Kasumi-1 (cell line): ENCODE measurements around the gene TAPBPL.
"Not testable (repeated sequence)": the region's sequence is repeated elsewhere in the genome, so short reads cannot be mapped to it uniquely, and the experiment has no call there.

Experiments
- DNase-seq, 2 experiments: peaks; one replicate each; lab custom pipeline; 2025; lab: John Stamatoyannopoulos, UW

The TAPBPL gene

GRCh38 chr12:6463858-6464257 lies 12.0 kb downstream of the TAPBPL start:
- no peak for DNase-seq

DNA sequence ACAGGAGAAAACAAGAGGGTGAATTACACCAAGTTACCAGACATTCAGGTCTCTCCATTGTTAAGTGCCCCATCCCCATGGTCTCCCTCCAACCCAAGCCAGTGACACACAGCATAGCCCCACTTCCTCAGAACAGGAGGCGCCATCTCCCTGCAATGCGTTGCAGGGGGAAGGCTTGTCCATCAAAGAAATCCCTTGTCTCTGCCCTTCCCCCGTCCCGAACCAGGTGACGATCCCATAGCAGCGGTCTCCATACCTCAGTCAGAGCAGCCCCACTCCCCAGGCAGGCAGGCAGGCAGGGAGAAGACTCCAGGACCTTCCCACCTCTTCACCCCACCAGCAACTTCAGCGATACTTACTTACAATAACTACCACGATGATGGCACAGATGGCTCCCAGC lies 12.7 kb downstream of the TAPBPL start:
- DNase-seq = no peak

GRCh38 chr12:6465467-6466183 lies 13.8 kb downstream of the TAPBPL start:
- peak; percentile 14 to 22 for DNase-seq

GRCh38 chr12:6466184-6466573 lies 14.3 kb downstream of the TAPBPL start:
- no peak for DNase-seq

GRCh38 chr12:6466751-6467150 lies 14.9 kb downstream of the TAPBPL start:
- DNase-seq = not testable (repeated sequence)

- DNase-seq = not testable (repeated sequence)
Measured at GRCh38 chr12:6467571-6468282, 15.9 kb downstream of the TAPBPL start.

- no peak for DNase-seq
Measured at GRCh38 chr12:6468283-6468575, 16.4 kb downstream of the TAPBPL start.

- DNase-seq = no peak
Measured at GRCh38 chr12:6469092-6469491, 17.2 kb downstream of the TAPBPL start.

DNA sequence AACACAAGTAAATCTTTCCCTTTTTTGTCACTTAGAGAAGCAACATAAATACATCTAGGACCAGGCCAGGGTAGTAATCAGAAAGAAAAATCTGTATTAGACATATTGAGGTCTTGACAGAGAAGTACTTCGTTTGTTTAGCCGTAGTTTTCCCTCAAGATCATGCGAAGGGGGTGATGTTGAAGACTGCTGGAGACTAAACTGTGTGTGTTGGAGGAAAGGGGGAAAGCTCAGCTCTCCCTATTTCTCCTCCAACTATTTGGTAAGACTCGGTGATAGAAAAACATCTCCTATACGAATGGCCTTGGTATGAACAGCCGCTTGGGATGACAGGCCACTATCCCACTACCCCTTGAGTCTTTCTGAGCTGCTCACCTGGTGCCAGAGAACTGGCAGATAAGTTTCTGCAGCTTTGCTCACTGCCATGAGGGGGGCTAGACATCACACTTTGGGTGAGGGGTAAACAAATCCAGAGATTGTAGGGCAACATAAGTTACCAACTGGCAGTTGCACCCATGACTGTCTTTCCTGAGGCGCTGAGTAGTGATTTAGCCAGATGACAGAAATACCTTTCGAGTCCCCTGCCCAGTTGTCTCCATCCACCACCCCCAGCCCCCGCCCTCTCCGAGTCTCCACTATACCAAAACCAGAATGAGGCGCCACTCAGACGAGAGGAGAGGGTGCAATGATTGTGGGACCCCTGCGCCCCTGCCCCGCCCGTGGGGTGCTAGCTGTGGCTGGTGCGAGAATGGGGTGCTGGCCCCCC lies 17.9 kb downstream of the TAPBPL start:
- no peak for DNase-seq

GRCh38 chr12:6470375-6471163 lies 18.7 kb downstream of the TAPBPL start, which contains the start of gene VAMP1:
VAMP1 (minus strand) TSS chr12:6470677; CDS start chr12:6470531, 146 bp downstream.
- peak; percentile 88 to 96 for DNase-seq

DNA sequence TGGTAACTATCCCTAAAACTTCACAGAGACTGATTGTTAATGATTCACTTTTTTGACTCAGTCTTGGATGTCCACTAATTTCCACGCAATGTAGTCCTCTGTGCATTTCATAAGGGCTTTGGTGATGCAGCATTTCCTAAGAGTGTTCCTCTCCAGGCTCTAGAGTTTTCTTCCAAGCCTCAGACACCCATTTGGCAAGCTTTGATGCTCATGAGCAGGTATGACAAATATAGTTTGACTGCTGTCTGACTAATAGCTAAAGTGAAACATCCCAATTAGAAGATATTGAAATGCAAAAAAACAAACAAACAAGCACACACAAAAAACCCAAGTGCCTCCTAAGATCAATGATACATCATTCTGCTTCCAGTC lies 20.1 kb downstream of the TAPBPL start:
- no peak for DNase-seq

DNA sequence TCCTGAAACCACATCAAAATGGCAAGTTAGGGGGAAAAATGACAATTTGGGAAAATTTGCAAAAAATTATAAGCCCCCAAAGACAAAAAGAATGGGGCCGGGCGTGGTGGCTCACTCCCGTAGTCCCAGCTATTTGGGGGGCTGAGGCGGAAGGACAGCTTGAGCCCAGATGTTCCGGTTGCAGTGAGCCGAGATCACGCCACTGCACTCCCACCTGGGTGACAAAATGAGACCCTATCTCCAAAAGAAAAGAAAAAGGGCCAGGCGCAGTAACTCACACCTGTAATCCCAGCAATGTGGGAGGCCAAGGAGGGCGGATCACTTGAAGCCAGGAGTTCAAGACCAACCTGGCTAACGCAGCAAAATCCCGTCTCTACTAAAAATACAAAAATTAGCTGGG lies 20.6 kb downstream of the TAPBPL start:
- DNase-seq = no peak

GRCh38 chr12:6475233-6475975 lies 23.6 kb downstream of the TAPBPL start:
- not testable (repeated sequence) for DNase-seq

DNA sequence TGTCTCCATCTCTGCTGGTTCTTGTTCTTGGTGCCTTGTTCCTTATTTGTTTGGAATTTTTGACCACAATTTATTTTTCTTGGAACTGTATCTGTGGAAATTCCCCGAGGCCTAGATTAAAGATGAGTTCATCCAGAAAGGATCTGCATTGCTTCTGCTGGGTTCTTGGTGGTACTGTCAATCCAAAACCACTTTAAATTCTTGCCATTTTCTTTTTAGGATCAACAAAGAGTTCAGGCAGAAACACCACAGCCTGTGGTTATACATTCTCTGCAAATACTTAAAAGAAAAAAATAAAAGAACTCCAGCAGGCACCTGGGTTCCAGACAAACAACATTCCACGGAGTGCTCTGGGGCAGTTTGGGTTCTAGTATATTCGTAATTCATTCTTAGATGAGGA lies 24.6 kb downstream of the TAPBPL start:
- no peak for DNase-seq

- DNase-seq = not testable (repeated sequence)
Measured at GRCh38 chr12:6477601-6478377, 25.9 kb downstream of the TAPBPL start.

GRCh38 chr12:6478416-6478815 lies 26.6 kb downstream of the TAPBPL start:
- no peak for DNase-seq

DNA sequence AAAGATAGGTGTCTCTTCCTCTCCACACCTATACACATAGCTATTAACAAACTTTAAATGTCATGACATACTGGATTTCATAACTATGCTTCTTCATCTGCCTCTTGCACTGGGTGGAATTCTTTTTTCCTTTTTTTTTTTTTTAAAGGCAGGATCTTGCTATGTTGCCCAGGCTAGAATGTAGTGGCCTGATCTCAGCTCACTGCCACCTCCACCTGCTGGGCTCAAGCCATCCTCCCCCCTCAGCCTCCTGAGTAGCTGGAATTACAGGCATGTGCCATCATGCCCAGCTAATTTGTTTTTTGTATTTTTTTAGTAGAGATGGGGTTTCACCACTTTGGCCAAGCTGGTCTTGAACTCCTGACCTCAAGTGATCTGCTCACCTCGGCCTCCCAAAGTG lies 36.4 kb downstream of the TAPBPL start:
- no peak for DNase-seq

- DNase-seq = no peak
Measured at GRCh38 chr12:6489449-6489848, 37.6 kb downstream of the TAPBPL start.

DNA sequence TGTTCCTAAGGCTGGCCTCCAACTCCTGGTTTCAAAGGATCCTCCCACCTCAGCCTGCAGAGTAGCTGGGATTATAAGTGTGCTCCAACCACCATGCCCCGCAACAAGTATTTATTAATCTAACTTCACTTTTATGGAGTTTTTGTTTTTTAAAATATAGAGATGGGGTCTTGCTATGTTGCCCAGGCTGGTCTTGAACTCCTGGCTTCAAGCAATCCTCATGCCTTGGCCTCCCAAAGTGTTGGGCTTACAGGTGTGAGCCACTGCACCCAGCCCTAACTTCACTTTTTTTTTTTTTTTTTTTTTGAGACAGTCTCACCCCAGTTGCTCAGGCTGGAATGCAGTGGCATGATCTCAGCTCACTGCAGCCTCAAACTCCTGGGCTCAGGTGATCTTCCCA lies 38.8 kb downstream of the TAPBPL start:
- not testable (repeated sequence) for DNase-seq

GRCh38 chr12:6492838-6493496 lies 41.1 kb downstream of the TAPBPL start, which contains the start of gene MRPL51:
MRPL51 (minus strand) TSS chr12:6493262; CDS start chr12:6493136, 126 bp downstream.
- DNase-seq = peak; percentile 71 to 73
